LNCaP clone FGC (cell line): Measurements from ENCODE around the gene IL1B.

Source experiments
- DNase-seq: peaks from one replicate; pipeline ENCODE4 v3.0.0-alpha.2; 2011; ENCODE audit warnings: low read depth
- H3K4me3 ChIP-seq: 2 replicates; pipeline ENCODE4 v1.5.1; 2011; ENCODE audit warnings: mild to moderate bottlenecking, low read depth, low read length, control low read depth
- CTCF ChIP-seq: IDR thresholded peaks from 2 replicates; pipeline ENCODE4 v1.5.1; 2012; ENCODE audit warnings: mild to moderate bottlenecking; ENCODE audit not compliant: control insufficient read depth, insufficient read depth; ENCODE audit errors: extremely low read depth

The IL1B gene

GRCh38 chr2:112880091-112880531 is 43.5 kb upstream of the IL1B start:
- no peak for DNase-seq
- no peak overlapping the region for H3K4me3 ChIP-seq
- TF ChIP-seq CTCF: no peak

- no peak for DNase-seq
- H3K4me3 ChIP-seq: no peak overlapping the region
- TF ChIP-seq CTCF: no peak
Observed at GRCh38 chr2:112879491-112880041, 43.0 kb upstream of the IL1B start.

GRCh38 chr2:112877423-112877822 is 40.8 kb upstream of the IL1B start:
- no peak for DNase-seq
- TF ChIP-seq CTCF: no peak
- H3K4me3 ChIP-seq: no peak overlapping the region

GRCh38 chr2:112876971-112877361 is 40.4 kb upstream of the IL1B start:
- no peak for DNase-seq
- no peak overlapping the region for H3K4me3 ChIP-seq
- no peak for TF ChIP-seq CTCF

- no peak overlapping the region for H3K4me3 ChIP-seq
- TF ChIP-seq CTCF: no peak
- DNase-seq: no peak
Observed at GRCh38 chr2:112876257-112876970, 39.8 kb upstream of the IL1B start.

GRCh38 chr2:112870841-112871835 is 34.6 kb upstream of the IL1B start:
- no peak overlapping the region for H3K4me3 ChIP-seq
- no peak for TF ChIP-seq CTCF
- no peak for DNase-seq
